GM12891 (cell line): Measurements from ENCODE around the gene TREM1. TPM values are rescaled to one million over a fixed set of nuclear protein-coding genes. Genes with fewer than 3 reads are reported as not detected.

Experiments used
- DNase-seq: peaks from one replicate; pipeline ENCODE4 v3.0.0; 2011; ENCODE audit warnings: low spot score; ENCODE audit not compliant: insufficient read length
- FAIRE-seq: peaks from 2 replicates; lab custom pipeline; 2011; peaks lifted over from hg19 to GRCh38; lab: Jason Lieb, UNC
- PAX5 ChIP-seq: IDR thresholded peaks from 2 replicates; pipeline ENCODE4 v1.6.1; 2011; ENCODE audit warnings: low read length, moderate library complexity, mild to moderate bottlenecking; ENCODE audit not compliant: insufficient read depth, severe bottlenecking
- POLR2A ChIP-seq: IDR thresholded peaks from 2 replicates; pipeline ENCODE4 v1.6.1; 2011; ENCODE audit warnings: low read depth, low read length, control low read depth
- POLR2AphosphoS5 ChIP-seq: IDR thresholded peaks from 2 replicates; pipeline ENCODE4 v1.6.1; 2011; ENCODE audit warnings: low read depth, low read length, control low read depth
- POU2F2 ChIP-seq: IDR thresholded peaks from 2 replicates; pipeline ENCODE4 v1.6.1; 2011; ENCODE audit warnings: low read depth, mild to moderate bottlenecking, control low read depth, low read length, moderate library complexity
- SPI1 ChIP-seq: IDR thresholded peaks from 2 replicates; pipeline ENCODE4 v1.6.1; 2011; ENCODE audit warnings: low read depth, low read length, control low read depth
- TAF1 ChIP-seq: IDR thresholded peaks from 2 replicates; pipeline ENCODE4 v1.6.1; 2011; ENCODE audit warnings: low read depth, low read length, control low read depth
- polyA plus RNA-seq: library from polyadenylated mRNA; unstranded; fragments of >200 nt; gene quantifications from one replicate; pipeline ENCODE4 v1.2.1, GENCODE V29; 2012; ENCODE audit warnings: low read depth, missing spikeins, inconsistent platforms; ENCODE audit not compliant: missing spikeins

The TREM1 gene
- polyA plus RNA-seq, result 0.78 TPM

GRCh38 chr6:41286544-41287346 is at the start of gene TREM1:
TREM1 (minus strand) TSS chr6:41286682; CDS start chr6:41286655, 27 bp downstream.
- no peak for TF ChIP-seq PAX5
- no peak for TF ChIP-seq TAF1
- no peak for DNase-seq
- no peak for FAIRE-seq

- no peak for FAIRE-seq
- no peak for DNase-seq
- no peak for TF ChIP-seq POLR2A
- TF ChIP-seq PAX5, result no peak
- TF ChIP-seq SPI1, result no peak
- TF ChIP-seq TAF1, result no peak
- no peak for TF ChIP-seq POLR2AphosphoS5
- TF ChIP-seq POU2F2, result no peak
Measured at GRCh38 chr6:41335943-41336342, 49.5 kb upstream of the TREM1 start.

GRCh38 chr6:41335296-41335695 is 48.8 kb upstream of the TREM1 start, which contains the start of gene NCR2:
NCR2 (plus strand) TSS chr6:41335608; CDS start chr6:41335877, 269 bp downstream.
- TF ChIP-seq TAF1 (no peak), POLR2AphosphoS5 (no peak), SPI1 (no peak), POU2F2 (no peak), PAX5 (no peak), POLR2A (no peak)
- FAIRE-seq, result peak; percentile 68
- DNase-seq, result no peak

GRCh38 chr6:41334482-41335040 is 48.1 kb upstream of the TREM1 start:
- FAIRE-seq (no peak), DNase-seq (no peak)
- TF ChIP-seq POU2F2 (no peak), POLR2AphosphoS5 (no peak), POLR2A (no peak), SPI1 (no peak), TAF1 (no peak), PAX5 (no peak)

GRCh38 chr6:41332842-41333736 is 46.6 kb upstream of the TREM1 start:
- TF ChIP-seq TAF1, result no peak
- no peak for TF ChIP-seq POLR2A
- TF ChIP-seq POLR2AphosphoS5, result no peak
- TF ChIP-seq SPI1, result no peak
- no peak for DNase-seq
- FAIRE-seq, result peak; percentile 50

GRCh38 chr6:41332241-41332640 is 45.8 kb upstream of the TREM1 start:
- FAIRE-seq (no peak), DNase-seq (no peak)
- no peak for TF ChIP-seq POLR2A
- no peak for TF ChIP-seq POLR2AphosphoS5
- no peak for TF ChIP-seq TAF1
- no peak for TF ChIP-seq POU2F2
- no peak for TF ChIP-seq SPI1

GRCh38 chr6:41331401-41332150 is 45.1 kb upstream of the TREM1 start:
- TF ChIP-seq POLR2A (no peak), PAX5 (no peak), POLR2AphosphoS5 (no peak), TAF1 (no peak), POU2F2 (no peak), SPI1 (no peak)
- DNase-seq (no peak), FAIRE-seq (no peak)

- DNase-seq (no peak), FAIRE-seq (no peak)
- TF ChIP-seq TAF1, result no peak
- no peak for TF ChIP-seq PAX5
- TF ChIP-seq POLR2AphosphoS5, result no peak
- no peak for TF ChIP-seq POLR2A
- TF ChIP-seq POU2F2, result no peak
- TF ChIP-seq SPI1, result no peak
Measured at GRCh38 chr6:41327177-41327576, 40.7 kb upstream of the TREM1 start.

- no peak for FAIRE-seq
- TF ChIP-seq PAX5, result no peak
- no peak for TF ChIP-seq SPI1
- TF ChIP-seq POLR2A, result no peak
- TF ChIP-seq POU2F2, result no peak
- TF ChIP-seq POLR2AphosphoS5, result no peak
- TF ChIP-seq TAF1, result no peak
- no peak for DNase-seq
Measured at GRCh38 chr6:41326092-41326491, 39.6 kb upstream of the TREM1 start.
